K562 (cell line): Measurements from ENCODE around the gene LOXL4. TPM values are rescaled to one million over a fixed set of nuclear protein-coding genes. Genes with fewer than 3 reads are reported as not detected.

Experiments
- ATAC-seq: fragments of 200-7000 bp; cut with Tn5 transposase; 3 replicates; pipeline ENCODE4 v1.9.1; 2020; ENCODE audit warnings: moderate library complexity
- BruUV-seq: library from RNA; stranded (reverse); fragments of 400-500 nt; replicated peaks from 2 replicates; lab custom pipeline; 2021; lab: Mats Ljungman, UMichigan
- CTCF ChIA-PET: fragments of 300-600 bp; formaldehyde crosslinking; extraction: SDS; loops from one replicate; lab custom pipeline; 2021; ENCODE audit warnings: low intra/inter-chr PET ratio; lab: Yijun Ruan, JAX
- POLR2A ChIA-PET: fragments of 300-600, 350-650 bp; sonication (Branson Sonifier 250); formaldehyde crosslinking; extraction: SDS; loops from one replicate; lab custom pipeline; 2021; ENCODE audit warnings: antibody characterized with exemption, inconsistent platforms; lab: Yijun Ruan, JAX
- DNase-seq, 4 experiments: peaks; one replicate each; pipeline versions ENCODE4 v3.0.0 to v3.0.0-alpha.2; 2011 to 2018; ENCODE audit warnings: low spot score in 3 of 4, mixed read lengths in 3 of 4; ENCODE audit errors: extremely low read depth in 1 of 4
- FAIRE-seq: peaks from 2 replicates; lab custom pipeline; 2011; peaks lifted over from hg19 to GRCh38; lab: Jason Lieb, UNC
- H2AFZ ChIP-seq: 2 replicates; pipeline ENCODE4 v1.6.0; 2011; ENCODE audit warnings: low read depth, low read length, control low read depth, inconsistent platforms
- H3K27ac ChIP-seq: fragments of 200-600 bp; 3 replicates; pipeline ENCODE4 v1.8.0; 2011; ENCODE audit warnings: low read depth, mild to moderate bottlenecking, control low read depth, inconsistent platforms, low read length, moderate library complexity, mixed read lengths; ENCODE audit errors: extremely low read depth
- H3K27me3 ChIP-seq, 2 experiments: fragments of 300-600 bp in 1 of 2; 2 replicates in 1 of 2; 3 replicates in 1 of 2; pipeline versions ENCODE4 v1.6.0 to v1.8.0; 2011; ENCODE audit warnings: inconsistent platforms in 2 of 2, low read length in 2 of 2, mild to moderate bottlenecking in 1 of 2, mixed read lengths in 1 of 2, moderate library complexity in 1 of 2; ENCODE audit not compliant: control insufficient read depth in 2 of 2, insufficient read depth in 2 of 2
- H3K36me3 ChIP-seq: fragments of 300-600 bp; 3 replicates; pipeline ENCODE4 v1.8.0; 2011; ENCODE audit warnings: mild to moderate bottlenecking, low read length, inconsistent platforms; ENCODE audit not compliant: control insufficient read depth, insufficient read depth
- H3K4me1 ChIP-seq, 2 experiments: fragments of 200-600 bp in 1 of 2; replicated peaks in 1 of 2; 2 replicates in 1 of 2; 3 replicates in 1 of 2; pipeline versions ENCODE4 v1.5.1 to v1.8.0; 2011; ENCODE audit warnings: inconsistent platforms in 2 of 2, low read length in 2 of 2, mild to moderate bottlenecking in 1 of 2, mixed read lengths in 1 of 2, moderate library complexity in 1 of 2; ENCODE audit not compliant: control insufficient read depth in 2 of 2, insufficient read depth in 2 of 2
- H3K4me2 ChIP-seq: 2 replicates; pipeline ENCODE4 v1.6.1; 2011; ENCODE audit warnings: low read length, control low read depth, inconsistent platforms, mixed read lengths; ENCODE audit not compliant: insufficient read depth
- H3K4me3 ChIP-seq: fragments of 200-600 bp; sonication (generic), shearing (Covaris generic); 2 replicates; pipeline ENCODE4 v1.5.1; 2016; ENCODE audit warnings: control low read depth, inconsistent platforms
- H3K79me2 ChIP-seq: fragments of 200-600 bp; 3 replicates; pipeline ENCODE4 v1.8.0; 2011; ENCODE audit warnings: low read length, inconsistent platforms; ENCODE audit not compliant: control insufficient read depth, insufficient read depth
- H3K9ac ChIP-seq, 2 experiments: 2 replicates each; pipeline versions ENCODE4 v1.6.0 to v1.6.1; 2011; ENCODE audit warnings: low read depth in 2 of 2, low read length in 2 of 2, control low read depth in 1 of 2, inconsistent platforms in 1 of 2, mild to moderate bottlenecking in 1 of 2, mixed read lengths in 1 of 2; ENCODE audit not compliant: insufficient read depth in 1 of 2
- H3K9me1 ChIP-seq: one replicate; pipeline ENCODE4 v1.6.0; 2011; ENCODE audit warnings: inconsistent platforms, mild to moderate bottlenecking, low read length, moderate library complexity; ENCODE audit not compliant: control insufficient read depth, insufficient read depth
- H3K9me3 ChIP-seq: replicated peaks from 2 replicates; pipeline ENCODE4 v1.5.1; 2011; ENCODE audit warnings: low read depth, low read length, inconsistent platforms; ENCODE audit not compliant: control insufficient read depth, insufficient read depth
- H4K20me1 ChIP-seq: replicated peaks from 2 replicates; pipeline ENCODE4 v1.6.1; 2011; ENCODE audit warnings: low read length, inconsistent platforms, mixed read lengths; ENCODE audit not compliant: control insufficient read depth, insufficient read depth
- ELF2 ChIP-seq: fragments of 250-450 bp; sonication (Bioruptor Pico); IDR thresholded peaks from 2 replicates; pipeline ENCODE4 v1.5.0; 2021; ENCODE audit warnings: mild to moderate bottlenecking
- ILF3 ChIP-seq: fragments of 450-650 bp; IDR thresholded peaks from 2 replicates; pipeline ENCODE4 v1.6.1; 2018; ENCODE audit warnings: antibody characterized with exemption, mild to moderate bottlenecking, moderate library complexity, borderline replicate concordance
- TFAM ChIP-seq: fragments of 250-450 bp; sonication (Bioruptor Pico); conservative IDR thresholded peaks from 2 replicates; pipeline ENCODE4 v1.5.0; 2021; ENCODE audit warnings: mild to moderate bottlenecking, moderate library complexity
- YBX1 ChIP-seq: fragments of 450-650 bp; IDR thresholded peaks from 2 replicates; pipeline ENCODE4 v1.7.1; 2016; ENCODE audit warnings: mild to moderate bottlenecking
- ZNF232 ChIP-seq: sonication (generic); formaldehyde crosslinking; IDR thresholded peaks from 2 replicates; pipeline ENCODE4 v1.8.0; 2022; ENCODE audit warnings: mild to moderate bottlenecking, missing genetic modification reagents
- ZNF398 ChIP-seq: fragments of 250-450 bp; sonication (Bioruptor Pico); IDR thresholded peaks from 2 replicates; pipeline ENCODE4 v1.8.0; 2021; ENCODE audit warnings: moderate library complexity, mild to moderate bottlenecking, inconsistent platforms
- ZNF830 ChIP-seq: fragments of 250-450 bp; sonication (Bioruptor Pico); IDR thresholded peaks from 2 replicates; pipeline ENCODE4 v1.5.0; 2021; ENCODE audit warnings: mild to moderate bottlenecking
- WGBS: fragments of 100-300 bp; shearing (Covaris generic); methylation state at CpG from one replicate; pipeline ENCODE4 v1.1.6; 2016; ENCODE audit warnings: low coverage, mixed read lengths; ENCODE audit not compliant: insufficient coverage; ENCODE audit errors: missing lambda C conversion rate; 5-methylcytosine and 5-hydroxymethylcytosine counted together
- in situ Hi-C: fragments of 300-500 bp; cut with MboI; formaldehyde crosslinking; loops from 4 replicates; pipeline ENCODE4 v1.15.0; 2018; ENCODE audit warnings: inconsistent platforms, mixed read lengths
- intact Hi-C: fragments of 100-400 bp; cut with micrococcal nuclease; formaldehyde crosslinking; loops from 2 replicates; pipeline ENCODE4 v1.14.2; 2022
- polyA plus RNA-seq, 8 experiments: library from polyadenylated mRNA; depleted of rRNA in 4 of 8; stranded (reverse) in 5 of 8; unstranded in 3 of 8; fragments of >200 nt; fragmentation: Nextera tagmentation in 2 of 8; fragmentation: Illumina TruSeq in 1 of 8; extraction: Ambion mirVana in 2 of 8; extraction: Trizol in 1 of 8; gene quantifications; 2 replicates each; pipeline versions ENCODE4 v1.2.1 to v1.2.3, GENCODE V29; 2011 to 2014; ENCODE audit warnings: inconsistent platforms in 1 of 8, missing spikeins in 1 of 8
- total RNA-seq, 7 experiments: library from RNA; depleted of rRNA in 6 of 7; stranded (reverse); fragments of >200 nt in 6 of 7; fragmentation: Illumina TruSeq in 2 of 7; extraction: Trizol in 2 of 7; gene quantifications; 2 replicates each; pipeline versions ENCODE4 v1.2.1 to v1.2.3, GENCODE V29; 2011 to 2021; ENCODE audit warnings: low replicate concordance in 1 of 7

The LOXL4 gene
- total and polyA plus RNA-seq, 9 of the 15 experiments (the other 6 are each of a cell fraction or from before 2014, with no cell fraction given) = 0.03 to 0.35 (median 0.05) TPM; not detected in 3

DNA sequence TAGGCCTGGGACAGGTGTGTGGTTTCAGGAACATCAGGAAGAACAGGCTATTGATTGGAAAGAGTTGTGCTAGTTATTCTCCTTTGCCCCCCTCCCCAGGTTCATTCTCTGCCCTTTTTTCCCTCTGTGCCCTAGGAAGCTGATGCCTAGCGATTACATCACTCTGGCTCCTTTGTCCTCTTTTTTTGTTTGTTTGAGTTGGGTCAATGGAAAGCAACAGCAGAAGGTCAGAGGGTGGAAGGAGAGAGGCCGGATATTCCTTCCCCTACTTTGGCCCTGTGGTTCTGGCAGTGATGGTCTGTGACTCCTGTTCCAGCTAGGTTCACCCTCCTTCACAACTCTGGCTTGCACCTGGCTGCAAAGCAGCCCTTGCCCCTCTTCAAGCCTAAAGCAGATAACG lies 18.9 kb downstream of the LOXL4 start:
- intact Hi-C loops (no loop called here), in situ Hi-C loops (no loop called here)
- no peak overlapping the region for H3K4me2 ChIP-seq
- CTCF ChIA-PET = no interaction called here
- no peaks in the 10 kb centered on the region for H4K20me1 ChIP-seq
- BruUV-seq = no TSS peak
- H3K36me3 ChIP-seq = peaks cover 18% of the 10 kb centered on the region; the same call in 1 of the 3 replicates
- TF ChIP-seq ILF3 = no peak
- no peak for TF ChIP-seq TFAM
- no peak for TF ChIP-seq ZNF232 (CRISPR knock-in tag)
- TF ChIP-seq YBX1 = no peak
- TF ChIP-seq ELF2 (CRISPR knock-in tag) = no peak
- TF ChIP-seq ZNF398 (CRISPR knock-in tag) = no peak
- TF ChIP-seq ZNF830 (CRISPR knock-in tag) = no peak
- no peak overlapping the region for H3K4me3 ChIP-seq
- H3K9ac ChIP-seq = no peak overlapping the region
- ATAC-seq = no peak
- POLR2A ChIA-PET = interaction anchor here (0.6 to 1.1 kb wide), 2 partner anchors 11 to 566 kb away, joined by 4 to 5 read pairs; no protein-coding TSS in a partner anchor
- DNase-seq = no peak
- FAIRE-seq = no peak
- no peaks in the 10 kb centered on the region for H3K9me1 ChIP-seq
- no peaks in the 10 kb centered on the region for H3K79me2 ChIP-seq
- H3K27ac ChIP-seq = no peak overlapping the region
- H3K27me3 ChIP-seq = no peaks in the 10 kb centered on the region
- 78% methylated on average over 1 of the region's 3 CpGs for WGBS
- H3K4me1 ChIP-seq = no peaks in the 10 kb centered on the region
- H2AFZ ChIP-seq = no peak overlapping the region
- no peaks in the 10 kb centered on the region for H3K9me3 ChIP-seq
